PFSK-1 (cell line): ENCODE measurements around the gene ADPRHL1.

Source experiments
- FOXP2 ChIP-seq: optimal IDR thresholded peaks from 2 replicates; pipeline ENCODE3; 2011; ENCODE audit warnings: borderline replicate concordance, control low read depth, inconsistent platforms; ENCODE audit not compliant: insufficient read depth; ENCODE audit errors: extremely low read length, extremely low read depth
- POLR2AphosphoS5 ChIP-seq: IDR thresholded peaks from 2 replicates; pipeline ENCODE4 v1.6.1; 2012; ENCODE audit warnings: low read depth, mild to moderate bottlenecking, control low read depth, low read length, moderate library complexity
- SIN3A ChIP-seq: IDR thresholded peaks from 2 replicates; pipeline ENCODE4 v1.6.1; 2012; ENCODE audit warnings: mild to moderate bottlenecking, low read length, moderate library complexity, borderline replicate concordance; ENCODE audit not compliant: insufficient read depth
- TAF1 ChIP-seq: IDR thresholded peaks from 2 replicates; pipeline ENCODE4 v1.6.1; 2012; ENCODE audit warnings: low read length, control low read depth, borderline replicate concordance; ENCODE audit not compliant: insufficient read depth
- TF ChIP-seq, protein P1 (sequence below), 2 experiments: IDR thresholded peaks; 2 replicates each; pipeline versions ENCODE4 v1.6.1 to v1.8.0; 2011 to 2012; ENCODE audit warnings: low read depth in 2 of 2, low read length in 2 of 2, control low read depth in 1 of 2, inconsistent platforms in 1 of 2, mild to moderate bottlenecking in 1 of 2, moderate library complexity in 1 of 2; ENCODE audit not compliant: insufficient read depth in 1 of 2

ADPRHL1 gene

DNA sequence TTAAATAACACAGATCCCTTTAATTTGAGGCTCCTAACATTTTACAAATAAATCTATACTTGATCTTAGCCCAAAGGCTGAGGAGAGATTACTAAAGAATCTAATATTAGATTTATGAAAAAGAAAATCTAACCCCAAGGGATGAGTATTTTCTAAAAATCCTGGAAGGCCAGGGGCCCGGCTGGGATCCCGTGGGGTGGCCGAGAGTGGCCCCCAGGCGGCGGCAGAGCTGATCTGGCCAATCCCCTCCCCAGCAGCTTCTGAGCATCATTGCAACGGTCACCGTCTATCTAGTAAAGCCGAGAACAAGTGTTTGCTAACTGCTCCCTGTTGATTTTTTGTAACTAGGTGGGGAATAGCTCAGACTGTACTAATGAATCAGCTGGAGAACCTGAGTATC is 37.5 kb downstream of the ADPRHL1 start:
- TF ChIP-seq TAF1 (no peak), POLR2AphosphoS5 (no peak), SIN3A (no peak), FOXP2 (no peak)
- TF ChIP-seq, protein P1, sequence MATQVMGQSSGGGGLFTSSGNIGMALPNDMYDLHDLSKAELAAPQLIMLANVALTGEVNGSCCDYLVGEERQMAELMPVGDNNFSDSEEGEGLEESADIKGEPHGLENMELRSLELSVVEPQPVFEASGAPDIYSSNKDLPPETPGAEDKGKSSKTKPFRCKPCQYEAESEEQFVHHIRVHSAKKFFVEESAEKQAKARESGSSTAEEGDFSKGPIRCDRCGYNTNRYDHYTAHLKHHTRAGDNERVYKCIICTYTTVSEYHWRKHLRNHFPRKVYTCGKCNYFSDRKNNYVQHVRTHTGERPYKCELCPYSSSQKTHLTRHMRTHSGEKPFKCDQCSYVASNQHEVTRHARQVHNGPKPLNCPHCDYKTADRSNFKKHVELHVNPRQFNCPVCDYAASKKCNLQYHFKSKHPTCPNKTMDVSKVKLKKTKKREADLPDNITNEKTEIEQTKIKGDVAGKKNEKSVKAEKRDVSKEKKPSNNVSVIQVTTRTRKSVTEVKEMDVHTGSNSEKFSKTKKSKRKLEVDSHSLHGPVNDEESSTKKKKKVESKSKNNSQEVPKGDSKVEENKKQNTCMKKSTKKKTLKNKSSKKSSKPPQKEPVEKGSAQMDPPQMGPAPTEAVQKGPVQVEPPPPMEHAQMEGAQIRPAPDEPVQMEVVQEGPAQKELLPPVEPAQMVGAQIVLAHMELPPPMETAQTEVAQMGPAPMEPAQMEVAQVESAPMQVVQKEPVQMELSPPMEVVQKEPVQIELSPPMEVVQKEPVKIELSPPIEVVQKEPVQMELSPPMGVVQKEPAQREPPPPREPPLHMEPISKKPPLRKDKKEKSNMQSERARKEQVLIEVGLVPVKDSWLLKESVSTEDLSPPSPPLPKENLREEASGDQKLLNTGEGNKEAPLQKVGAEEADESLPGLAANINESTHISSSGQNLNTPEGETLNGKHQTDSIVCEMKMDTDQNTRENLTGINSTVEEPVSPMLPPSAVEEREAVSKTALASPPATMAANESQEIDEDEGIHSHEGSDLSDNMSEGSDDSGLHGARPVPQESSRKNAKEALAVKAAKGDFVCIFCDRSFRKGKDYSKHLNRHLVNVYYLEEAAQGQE (IDR thresholded peaks at IDR 0.05; ENCODE audit: insufficient read depth in 1 of 2, low read depth in 2 of 2, low read length in 2 of 2) = no peak

DNA sequence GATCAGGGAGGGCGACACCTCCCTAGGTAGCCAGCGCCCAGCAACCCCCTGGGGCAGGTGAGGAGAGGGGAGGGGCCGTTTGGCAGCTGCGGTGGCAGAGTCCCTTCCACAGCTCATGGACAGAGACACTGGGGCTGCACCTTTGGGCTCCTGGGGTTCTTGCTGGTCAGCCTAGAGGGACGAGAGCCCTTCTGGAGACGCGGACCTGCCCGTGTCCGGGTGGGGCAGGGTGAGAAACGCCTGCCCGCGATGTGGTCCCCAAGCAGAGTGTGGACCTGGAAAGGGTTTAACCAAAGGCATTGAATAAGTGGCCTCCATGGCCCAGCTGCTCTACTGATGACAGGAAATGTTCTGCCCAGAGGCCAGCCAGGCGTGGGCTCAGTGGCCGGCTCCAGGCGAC is 38.3 kb downstream of the ADPRHL1 start:
- TF ChIP-seq TAF1 (no peak), SIN3A (no peak), POLR2AphosphoS5 (no peak), FOXP2 (no peak)
- TF ChIP-seq, protein P1 (IDR thresholded peaks at IDR 0.05; ENCODE audit: insufficient read depth in 1 of 2, low read depth in 2 of 2, low read length in 2 of 2) = no peak

DNA sequence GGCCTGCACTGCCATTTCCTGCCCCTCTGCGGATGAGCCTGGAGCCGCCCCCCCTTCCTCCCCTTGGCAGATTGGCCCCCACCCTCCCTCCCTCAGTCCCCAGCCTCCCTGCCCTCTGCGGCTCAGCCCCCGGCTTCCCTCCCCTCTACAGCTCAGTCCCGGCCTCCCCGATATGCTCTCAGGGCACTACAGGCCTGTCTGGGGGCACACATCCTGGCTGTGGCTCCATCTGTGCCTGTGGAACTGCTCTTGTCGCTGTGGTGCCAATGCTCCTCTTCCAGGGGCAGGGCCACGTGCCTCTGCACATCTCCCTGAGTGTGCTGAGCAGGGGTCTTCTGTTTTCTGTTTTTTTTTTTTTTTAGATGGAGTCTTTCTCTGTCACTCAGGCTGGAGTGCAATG is 39.0 kb downstream of the ADPRHL1 start:
- no peak for TF ChIP-seq TAF1
- TF ChIP-seq, protein P1 (IDR thresholded peaks at IDR 0.05; ENCODE audit: insufficient read depth in 1 of 2, low read depth in 2 of 2, low read length in 2 of 2) = no peak
- no peak for TF ChIP-seq SIN3A
- no peak for TF ChIP-seq POLR2AphosphoS5
- TF ChIP-seq FOXP2 = no peak

DNA sequence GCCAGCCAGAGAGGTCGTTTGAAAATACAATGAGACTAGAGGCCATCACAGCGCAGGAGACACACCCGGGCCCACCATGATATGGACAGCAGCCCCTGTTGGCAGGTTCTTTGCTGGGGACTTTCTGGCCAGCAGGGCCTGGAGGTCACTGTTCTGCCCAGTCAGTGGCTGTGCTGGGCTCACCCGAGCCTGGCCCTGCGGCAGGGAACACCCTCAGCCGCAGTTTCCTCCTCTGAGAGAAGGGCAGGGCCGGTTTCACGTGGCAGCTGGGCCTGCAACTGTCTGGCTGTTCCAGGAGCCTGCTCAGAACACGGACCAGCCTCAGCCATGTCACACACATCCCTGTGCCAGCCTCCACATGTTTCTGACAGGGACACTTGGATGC is 39.4 kb downstream of the ADPRHL1 start:
- TF ChIP-seq SIN3A = no peak
- TF ChIP-seq, protein P1 (IDR thresholded peaks at IDR 0.05; ENCODE audit: insufficient read depth in 1 of 2, low read depth in 2 of 2, low read length in 2 of 2) = no peak
- no peak for TF ChIP-seq TAF1
- TF ChIP-seq POLR2AphosphoS5 = no peak
- TF ChIP-seq FOXP2 = no peak
